Measurements from ENCODE around the gene ADGRE2.
"Not testable (repeated sequence)": the region's sequence is repeated elsewhere in the genome, so short reads cannot be mapped to it uniquely, and the experiment has no call there.

Gene ADGRE2

DNA sequence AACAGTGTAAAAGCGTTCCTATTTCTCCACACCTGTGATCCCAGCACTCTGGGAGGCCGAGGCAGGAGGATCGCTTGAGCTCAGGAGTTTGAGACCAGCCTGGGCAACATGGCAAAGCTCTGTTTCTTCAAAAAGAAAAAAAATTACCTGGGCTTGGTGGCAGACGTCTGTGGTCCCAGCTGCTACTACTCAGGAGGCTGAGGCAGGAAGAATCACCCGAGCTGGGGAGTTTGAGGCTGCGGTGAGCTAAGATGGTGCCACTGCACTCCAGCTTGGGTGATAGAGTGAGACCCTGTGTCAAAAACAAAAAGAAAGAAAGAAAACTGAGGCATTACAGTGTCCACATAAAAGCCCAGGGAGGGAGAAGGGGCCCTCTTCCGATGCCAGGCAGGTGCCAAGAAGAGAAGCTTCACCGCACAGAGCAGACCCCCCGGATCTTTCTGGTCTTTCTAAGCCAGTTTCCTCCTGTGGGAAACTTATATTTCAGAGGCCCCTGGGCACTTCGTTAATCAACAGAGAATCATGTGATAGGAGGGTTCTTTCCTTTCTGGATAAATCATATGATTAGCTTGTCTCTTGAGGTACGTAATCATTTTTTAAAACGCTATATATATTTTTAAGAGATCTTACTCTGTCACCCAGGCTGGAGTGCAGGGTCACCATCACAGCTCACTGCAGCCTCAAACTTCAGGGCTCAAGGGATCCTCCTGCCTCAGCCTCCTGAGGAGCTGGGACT lies at the start of gene ADGRE2:
TSS of gene ADGRE2 (minus strand) at position 451 of the 736 bp plus-strand sequence. CDS start 1,804 bp downstream, outside the sequence.
- DNase-seq (ENCODE audit: low read depth in 1 of 2, low spot score in 1 of 2); in situ Hi-C loops (cut with HindIII; ENCODE audit: low pct_unique_long_range_greater_than_20kb, low sequenced_read_pairs): not testable (repeated sequence)

DNA sequence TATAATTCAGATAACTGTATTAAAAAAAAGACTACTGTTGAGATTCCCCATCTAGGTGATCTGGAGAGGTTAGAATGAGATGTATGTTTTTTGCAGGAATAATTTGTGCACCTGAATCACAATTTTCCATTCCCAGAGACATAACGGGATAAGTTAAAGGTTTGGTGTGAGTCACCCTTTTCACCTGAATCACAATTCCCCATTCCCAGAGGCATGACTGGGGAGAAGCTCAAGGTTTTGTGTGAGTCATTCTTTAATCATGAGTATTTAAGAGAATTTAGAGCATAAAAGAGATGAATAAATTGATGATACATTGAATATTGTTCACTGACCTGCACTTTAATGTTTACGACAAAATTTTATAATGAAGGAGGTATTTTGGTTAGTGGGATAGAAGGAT lies 47.6 kb upstream of the ADGRE2 start:
- no peak for TF ChIP-seq JUND (IDR thresholded peaks at IDR 0.05; ENCODE audit: low read depth)
- no peak for DNase-seq (ENCODE audit: low read depth in 1 of 2, low spot score in 1 of 2)
- in situ Hi-C loops (cut with HindIII; ENCODE audit: low pct_unique_long_range_greater_than_20kb, low sequenced_read_pairs): no loop called here

DNA sequence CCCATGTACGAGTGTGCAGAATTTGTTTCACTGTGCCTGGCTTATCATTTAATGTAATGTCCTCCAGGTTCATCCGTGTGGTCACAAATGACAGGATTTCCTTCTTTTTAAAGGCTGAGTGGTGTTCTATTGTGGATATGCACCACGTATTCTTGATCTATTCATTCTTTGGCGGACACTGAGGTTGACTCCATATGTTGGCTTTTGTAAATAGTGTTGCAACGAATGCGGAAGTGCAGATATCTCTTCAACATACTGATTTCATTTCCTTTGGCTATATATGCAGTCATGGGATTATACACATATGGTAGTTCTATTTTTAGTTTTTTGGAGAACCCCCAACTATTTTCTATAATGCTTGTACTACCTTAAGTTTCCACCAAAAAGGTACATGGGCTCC lies 43.6 kb upstream of the ADGRE2 start:
- TF ChIP-seq JUND (IDR thresholded peaks at IDR 0.05; ENCODE audit: low read depth): no peak

DNA sequence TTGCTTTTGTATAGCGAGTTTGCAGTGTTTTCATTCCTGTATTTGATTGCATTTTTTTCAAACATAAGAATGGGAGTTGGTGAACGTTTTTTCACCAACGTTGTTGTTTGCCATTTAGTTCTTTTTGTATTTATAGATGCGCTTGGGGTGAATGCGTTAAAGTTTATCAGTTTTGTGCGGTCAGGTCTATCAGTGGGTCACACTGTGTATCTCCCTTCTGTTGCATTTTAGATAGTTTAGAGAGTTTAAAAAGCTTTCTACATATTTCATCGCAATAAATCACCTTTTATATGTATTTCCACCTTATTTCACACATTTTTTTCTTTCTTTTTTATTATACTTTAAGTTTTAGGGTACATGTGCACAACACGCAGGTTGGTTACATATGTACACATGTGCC lies 40.2 kb upstream of the ADGRE2 start:
- no peak for TF ChIP-seq JUND (IDR thresholded peaks at IDR 0.05; ENCODE audit: low read depth)
- DNase-seq (ENCODE audit: low read depth in 1 of 2, low spot score in 1 of 2): no peak
- in situ Hi-C loops (cut with HindIII; ENCODE audit: low pct_unique_long_range_greater_than_20kb, low sequenced_read_pairs): no loop called here

More for the DNA sequence above, 43.6 kb upstream of the ADGRE2 start:
- in situ Hi-C loops (cut with HindIII; ENCODE audit: low pct_unique_long_range_greater_than_20kb, low sequenced_read_pairs): no loop called here
- DNase-seq (ENCODE audit: low read depth in 1 of 2, low spot score in 1 of 2): no peak

DNA sequence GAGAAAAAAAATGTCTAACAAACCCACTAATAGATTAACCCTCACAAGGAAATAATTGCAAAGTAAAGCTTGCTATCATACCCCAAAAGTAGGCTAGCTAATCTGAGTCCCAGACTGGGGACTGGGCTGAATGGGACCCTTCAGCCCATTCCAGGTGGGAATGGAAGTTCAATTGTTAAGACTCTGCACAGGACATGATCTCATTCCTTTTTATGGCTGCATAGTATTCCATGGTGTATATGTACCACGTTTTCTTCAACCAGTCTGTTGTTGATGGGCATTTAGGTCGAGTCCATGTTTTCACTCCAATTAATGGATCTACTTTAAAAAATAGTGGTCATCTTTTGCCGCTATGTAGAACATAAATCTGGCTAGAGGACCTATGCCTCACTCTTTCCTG lies 38.7 kb upstream of the ADGRE2 start:
- TF ChIP-seq JUND (IDR thresholded peaks at IDR 0.05; ENCODE audit: low read depth): no peak
- in situ Hi-C loops (cut with HindIII; ENCODE audit: low pct_unique_long_range_greater_than_20kb, low sequenced_read_pairs): no loop called here

DNA sequence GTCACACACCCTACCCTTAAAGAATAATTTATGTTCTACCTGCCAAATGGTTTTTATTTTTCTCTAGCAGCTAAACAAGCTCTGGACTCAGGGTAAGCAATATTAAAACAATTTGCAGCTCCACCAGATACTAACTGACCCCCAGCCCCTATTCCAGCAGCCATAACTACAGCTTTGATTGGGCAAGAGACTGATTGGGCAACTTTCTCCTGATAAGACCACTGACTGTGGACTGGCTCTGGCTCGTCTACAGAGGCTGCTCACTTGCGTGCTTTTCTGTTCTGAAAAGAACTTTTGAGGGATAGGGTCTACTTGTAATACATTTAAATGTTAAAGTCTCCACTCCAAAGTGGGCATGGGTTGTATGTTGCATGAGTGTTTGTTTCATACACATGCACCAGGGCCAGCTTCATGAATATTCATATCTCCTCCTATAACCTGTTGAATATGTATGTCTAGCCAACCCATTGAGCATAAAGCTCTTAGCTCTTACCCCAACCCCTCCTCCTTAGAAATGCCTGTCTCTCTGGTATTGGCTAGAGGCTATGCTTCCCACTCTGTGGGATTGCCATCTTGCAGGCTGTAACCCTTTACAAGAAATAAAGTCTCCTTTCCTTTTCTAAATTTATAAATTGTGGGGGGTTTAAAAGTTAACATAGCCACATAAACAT lies 36.8 kb upstream of the ADGRE2 start:
- in situ Hi-C loops (cut with HindIII; ENCODE audit: low pct_unique_long_range_greater_than_20kb, low sequenced_read_pairs): no loop called here
- TF ChIP-seq JUND (IDR thresholded peaks at IDR 0.05; ENCODE audit: low read depth): no peak
- DNase-seq (ENCODE audit: low read depth in 1 of 2, low spot score in 1 of 2): no peak

More for the DNA sequence above, 38.7 kb upstream of the ADGRE2 start:
- DNase-seq (ENCODE audit: low read depth in 1 of 2, low spot score in 1 of 2): no peak

DNA sequence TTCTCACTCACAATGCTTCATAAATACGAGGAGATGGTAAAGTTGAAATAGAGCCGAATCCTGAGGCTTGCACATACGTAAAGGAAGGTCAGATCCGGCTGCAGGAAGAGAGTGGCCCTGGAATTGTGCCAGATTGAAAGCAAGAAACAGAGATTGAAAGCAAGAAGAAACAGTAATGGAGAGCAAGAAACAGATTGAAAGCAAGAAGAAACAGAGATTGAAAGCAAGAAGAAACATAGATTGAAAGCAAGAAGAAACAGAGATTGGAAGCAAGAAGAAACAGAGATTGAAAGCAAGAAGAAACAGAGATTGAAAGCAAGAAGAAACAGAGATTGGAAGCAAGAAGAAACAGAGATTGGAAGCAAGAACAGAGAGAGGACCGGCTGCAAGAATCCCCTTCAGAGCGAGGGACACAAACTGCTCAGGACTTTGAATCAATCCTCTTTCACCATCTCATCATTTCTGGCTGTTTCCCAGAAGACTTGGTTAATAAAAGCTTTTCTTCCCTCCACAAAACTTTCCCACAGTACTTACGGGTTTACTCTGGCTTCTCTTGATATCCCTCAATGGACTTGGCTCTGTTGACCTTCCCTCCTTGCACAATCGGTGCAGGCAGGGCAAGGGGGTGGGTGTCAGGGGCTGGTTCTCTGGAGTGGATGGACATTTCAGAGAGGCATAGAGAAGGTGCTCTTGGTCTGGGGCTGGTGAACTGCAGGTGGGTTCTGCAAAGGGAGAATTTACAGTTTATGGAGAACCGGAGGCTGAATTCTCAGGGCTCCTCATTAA lies 31.1 kb upstream of the ADGRE2 start:
- DNase-seq (ENCODE audit: low read depth in 1 of 2, low spot score in 1 of 2): no peak
- in situ Hi-C loops (cut with HindIII; ENCODE audit: low pct_unique_long_range_greater_than_20kb, low sequenced_read_pairs): no loop called here
- no peak for TF ChIP-seq JUND (IDR thresholded peaks at IDR 0.05; ENCODE audit: low read depth)

DNA sequence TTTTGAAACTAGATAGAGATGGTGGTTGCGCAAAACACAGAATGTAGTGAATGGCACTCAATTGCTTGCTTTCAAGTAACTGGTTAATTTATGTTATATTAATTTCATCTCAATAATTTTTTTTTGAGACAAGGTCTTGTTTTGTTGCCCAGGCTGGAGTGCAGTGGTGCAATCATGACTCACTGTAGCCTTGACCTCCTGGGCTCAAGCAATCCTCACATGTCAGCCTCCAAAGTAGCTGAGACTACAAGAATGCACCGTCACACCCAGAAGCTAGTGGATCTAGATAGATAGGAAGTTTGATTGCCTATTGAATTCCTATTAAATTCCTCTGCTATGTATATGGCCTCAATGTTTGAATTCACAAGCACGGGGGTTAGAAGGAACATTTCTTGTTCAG lies 26.4 kb upstream of the ADGRE2 start:
- in situ Hi-C loops (cut with HindIII; ENCODE audit: low pct_unique_long_range_greater_than_20kb, low sequenced_read_pairs): no loop called here
- TF ChIP-seq JUND (IDR thresholded peaks at IDR 0.05; ENCODE audit: low read depth): no peak
- DNase-seq (ENCODE audit: low read depth in 1 of 2, low spot score in 1 of 2): no peak

DNA sequence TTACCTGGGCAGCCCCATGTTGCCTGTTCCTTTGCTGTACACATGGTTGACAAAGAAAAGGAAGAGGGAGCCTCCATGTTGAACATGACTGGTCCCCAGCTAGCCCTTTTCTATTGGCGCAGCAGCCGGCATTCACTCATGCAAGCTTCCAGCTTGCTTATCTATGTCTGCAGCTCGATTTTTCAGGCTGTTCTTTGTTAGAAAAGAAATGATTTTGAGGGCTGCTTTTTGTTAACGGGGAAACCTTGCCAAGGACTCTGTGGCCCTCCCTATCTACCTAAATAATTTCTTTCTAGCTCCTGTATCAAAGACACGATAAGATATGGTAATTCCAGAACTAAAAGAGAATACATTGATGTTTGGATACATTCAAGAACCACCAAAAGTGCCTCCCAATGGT lies 20.4 kb upstream of the ADGRE2 start:
- no peak for TF ChIP-seq JUND (IDR thresholded peaks at IDR 0.05; ENCODE audit: low read depth)
- no peak for DNase-seq (ENCODE audit: low read depth in 1 of 2, low spot score in 1 of 2)
- in situ Hi-C loops (cut with HindIII; ENCODE audit: low pct_unique_long_range_greater_than_20kb, low sequenced_read_pairs): no loop called here

DNA sequence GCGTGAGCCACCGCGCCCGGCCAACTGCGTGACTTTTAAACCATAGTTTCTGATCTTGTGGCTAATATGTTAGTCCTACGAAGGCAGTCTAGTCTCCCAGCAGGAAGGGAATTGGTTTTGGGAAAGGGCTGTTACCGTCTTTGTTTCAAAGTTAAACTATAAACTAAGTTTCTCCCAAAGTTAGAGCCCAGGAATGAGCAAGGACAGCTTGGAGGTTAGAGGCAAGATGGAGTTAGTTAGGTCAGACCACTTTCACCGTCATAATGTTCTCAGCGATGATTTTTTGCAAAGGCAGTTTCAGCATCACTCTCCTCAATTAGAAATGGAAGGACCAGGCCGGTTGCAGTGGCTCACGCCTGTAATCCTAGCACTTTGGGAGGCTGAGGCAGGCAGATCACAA lies 17.7 kb upstream of the ADGRE2 start:
- in situ Hi-C loops (cut with HindIII; ENCODE audit: low pct_unique_long_range_greater_than_20kb, low sequenced_read_pairs): no loop called here

DNA sequence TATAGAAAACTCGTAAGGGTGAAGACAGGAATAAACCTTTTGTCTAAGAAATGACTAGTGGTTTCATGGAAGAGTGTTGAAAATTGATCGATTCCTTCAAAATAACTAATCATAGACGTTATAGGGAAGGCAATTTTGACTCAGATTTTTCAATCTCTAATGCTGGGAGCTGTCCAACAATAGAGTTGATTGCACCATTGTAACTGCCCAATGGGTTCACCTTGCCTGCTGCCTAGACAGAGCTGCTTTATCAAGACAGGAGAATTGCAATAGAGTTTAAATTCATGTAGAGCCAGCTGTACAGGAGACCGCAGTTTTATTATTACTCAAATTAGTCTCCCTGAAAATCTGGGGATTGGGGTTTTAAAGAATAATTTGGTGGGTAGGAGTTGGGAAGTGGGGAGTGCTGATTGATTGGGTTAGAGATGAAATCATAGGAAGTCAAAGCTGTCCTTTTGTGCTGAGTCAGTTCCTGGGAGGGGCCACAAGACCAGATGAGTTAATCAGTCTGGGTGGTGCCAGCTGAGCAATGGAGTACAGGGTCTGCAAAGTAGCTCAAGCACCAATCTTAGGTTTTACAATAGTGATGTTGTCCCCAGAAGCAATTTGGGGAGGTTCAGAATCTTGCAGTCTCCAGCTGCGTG lies 16.8 kb upstream of the ADGRE2 start:
- no peak for TF ChIP-seq JUND (IDR thresholded peaks at IDR 0.05; ENCODE audit: low read depth)
- in situ Hi-C loops (cut with HindIII; ENCODE audit: low pct_unique_long_range_greater_than_20kb, low sequenced_read_pairs): no loop called here
- DNase-seq (ENCODE audit: low read depth in 1 of 2, low spot score in 1 of 2): no peak

More for the DNA sequence above, 17.7 kb upstream of the ADGRE2 start:
- DNase-seq (ENCODE audit: low read depth in 1 of 2, low spot score in 1 of 2): no peak
- TF ChIP-seq JUND (IDR thresholded peaks at IDR 0.05; ENCODE audit: low read depth): no peak

DNA sequence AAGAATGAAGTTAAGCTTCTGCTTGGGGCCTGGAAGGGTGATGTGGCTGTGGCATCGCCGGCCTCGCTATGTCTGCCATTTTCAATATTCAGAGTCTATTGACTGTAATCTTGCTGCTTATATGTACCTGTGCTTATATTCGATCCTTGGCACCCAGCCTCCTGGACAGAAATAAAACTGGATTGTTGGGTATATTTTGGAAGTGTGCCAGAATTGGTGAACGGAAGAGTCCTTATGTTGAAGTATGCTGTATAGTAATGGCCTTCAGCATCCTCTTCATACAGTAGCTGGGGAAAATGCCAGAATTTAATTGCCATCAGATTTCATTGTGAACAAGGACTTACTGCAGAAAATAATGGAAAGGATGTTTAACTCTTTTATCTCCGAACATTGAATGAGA lies 13.9 kb upstream of the ADGRE2 start:
- in situ Hi-C loops (cut with HindIII; ENCODE audit: low pct_unique_long_range_greater_than_20kb, low sequenced_read_pairs): not testable (repeated sequence)
- DNase-seq (ENCODE audit: low read depth in 1 of 2, low spot score in 1 of 2): peak in 1 of 2 experiments; percentile 50
